HG03039 (cell line): Measurements from ENCODE around the gene PRPF40A.
A peak's percentile ranks its signal among the peaks of the same experiment; 100 is the strongest.
"Not testable (repeated sequence)": the region's sequence is repeated elsewhere in the genome, so short reads cannot be mapped to it uniquely, and the experiment has no call there.

Experiments used
- ATAC-seq: cut with Tn5 transposase; IDR thresholded peaks from one replicate; pipeline ENCODE4 v1.9.1; 2021; ENCODE audit warnings: mild to moderate bottlenecking, moderate library complexity; ENCODE audit not compliant: unreplicated experiment

The PRPF40A gene

GRCh38 chr2:152717228-152718075 lies at the start of gene PRPF40A:
Gene PRPF40A (minus strand): TSS chr2:152717461. CDS start chr2:152717439, 22 bp downstream.
- peak; percentile 70 for ATAC-seq

DNA sequence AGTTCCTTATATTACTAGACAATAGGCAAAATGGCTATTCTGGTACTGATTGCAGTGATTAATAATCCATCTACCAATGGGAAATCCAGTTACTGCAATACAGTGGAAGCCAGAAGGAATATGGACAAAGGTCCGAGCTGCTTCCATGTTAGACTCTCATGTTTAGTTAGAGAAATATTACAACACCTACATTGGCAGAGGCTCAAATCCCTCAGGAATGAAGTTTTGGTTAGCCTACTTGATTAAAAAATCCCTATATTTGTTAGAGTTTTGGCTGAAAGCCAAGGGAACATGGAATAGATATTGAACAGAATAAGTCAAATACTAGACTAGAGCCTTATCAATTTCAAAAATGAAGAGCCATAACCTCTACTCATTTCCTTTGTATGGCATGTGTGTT lies 49.7 kb upstream of the PRPF40A start:
- no peak for ATAC-seq

DNA sequence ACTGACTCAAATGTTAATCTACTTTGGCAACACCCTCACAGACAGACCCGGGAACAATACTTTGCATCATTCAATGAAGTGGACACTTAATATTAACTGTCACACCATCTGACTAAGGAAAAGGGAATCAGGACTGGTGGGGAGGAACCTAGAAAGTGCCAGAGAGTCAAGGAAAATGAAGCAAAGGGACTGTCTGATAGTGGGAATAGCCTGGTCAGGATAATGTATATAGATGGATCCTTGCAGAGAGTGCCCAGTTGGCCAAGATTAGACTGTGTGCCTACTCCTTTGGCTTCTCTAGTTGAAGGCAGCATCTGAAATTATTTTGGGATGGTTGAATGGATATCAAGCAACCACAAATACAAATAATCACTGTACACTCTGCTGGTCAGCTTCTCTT lies 46.4 kb upstream of the PRPF40A start:
- ATAC-seq: no peak

GRCh38 chr2:152763208-152763607 lies 45.9 kb upstream of the PRPF40A start:
- not testable (repeated sequence) for ATAC-seq

DNA sequence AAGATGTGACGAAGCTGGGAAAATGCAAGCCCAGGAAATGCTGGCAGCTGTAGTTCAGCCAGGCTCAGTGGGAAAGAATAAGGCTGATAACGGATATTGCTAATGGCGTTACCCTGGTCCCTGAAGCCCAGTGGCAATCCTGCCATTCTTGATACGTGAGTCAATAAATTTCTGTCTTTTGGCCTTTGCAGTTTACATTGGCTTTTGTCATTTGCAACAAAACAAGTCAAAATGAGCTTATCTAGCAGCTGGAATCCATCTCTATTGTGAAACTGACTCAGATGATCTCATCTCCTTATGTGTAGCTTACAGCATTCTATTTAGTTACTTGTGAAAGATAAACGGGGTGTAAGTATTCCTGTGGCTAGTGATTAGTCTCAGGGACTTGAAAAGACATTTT lies 44.9 kb upstream of the PRPF40A start:
- no peak for ATAC-seq

DNA sequence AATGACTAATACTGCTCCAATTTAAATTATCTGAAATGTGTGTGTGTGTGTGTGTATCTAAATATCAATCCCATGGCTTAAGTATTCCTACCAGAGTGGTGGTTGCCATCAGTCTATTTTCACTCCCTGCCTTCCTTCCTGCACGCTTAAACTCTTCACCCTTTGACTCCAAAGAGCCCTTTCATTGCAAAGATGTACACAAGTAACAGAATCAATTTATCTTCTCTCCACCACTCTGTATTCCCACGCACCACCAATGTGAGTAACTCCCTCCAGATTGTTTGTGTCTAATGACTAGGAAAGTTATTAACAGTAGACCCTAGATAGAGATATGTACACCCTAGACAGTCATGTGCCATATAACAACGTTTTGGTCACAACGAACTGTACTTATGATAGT lies 44.0 kb upstream of the PRPF40A start:
- no peak for ATAC-seq

DNA sequence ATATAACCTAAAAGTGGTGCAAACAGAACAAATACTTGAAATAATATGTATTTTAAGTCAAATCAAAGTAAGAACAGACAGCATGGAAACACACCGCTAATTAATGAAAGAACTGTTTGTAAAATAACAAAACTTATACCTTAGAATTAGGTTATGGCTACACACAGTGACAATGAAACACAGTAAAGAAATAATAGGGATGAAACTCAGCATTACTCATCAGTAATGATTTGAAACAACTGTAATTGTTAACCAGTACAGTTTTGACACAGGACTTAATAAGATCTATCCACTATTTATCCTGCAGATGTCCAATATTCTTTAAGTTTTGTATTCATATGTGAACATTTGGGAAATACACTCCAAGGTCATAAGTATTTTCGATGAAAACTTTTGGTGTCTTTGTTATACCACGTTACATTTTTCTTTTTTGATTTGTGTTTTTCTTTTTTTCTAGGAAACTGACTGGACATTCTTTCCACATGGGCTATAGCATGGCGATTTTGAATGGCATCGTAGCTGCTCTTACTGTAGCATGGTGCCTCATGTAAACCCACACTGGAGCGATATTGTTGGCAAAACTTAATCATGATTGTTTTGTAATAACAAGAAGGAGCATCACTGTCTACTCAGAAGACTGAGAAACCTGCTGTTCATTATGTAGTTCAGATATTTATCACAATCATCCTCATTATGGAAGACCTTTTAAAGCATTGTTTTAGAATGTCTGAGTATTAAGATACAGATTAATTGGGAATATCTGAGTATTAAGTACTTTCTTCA lies 42.2 kb upstream of the PRPF40A start:
- ATAC-seq: no peak

DNA sequence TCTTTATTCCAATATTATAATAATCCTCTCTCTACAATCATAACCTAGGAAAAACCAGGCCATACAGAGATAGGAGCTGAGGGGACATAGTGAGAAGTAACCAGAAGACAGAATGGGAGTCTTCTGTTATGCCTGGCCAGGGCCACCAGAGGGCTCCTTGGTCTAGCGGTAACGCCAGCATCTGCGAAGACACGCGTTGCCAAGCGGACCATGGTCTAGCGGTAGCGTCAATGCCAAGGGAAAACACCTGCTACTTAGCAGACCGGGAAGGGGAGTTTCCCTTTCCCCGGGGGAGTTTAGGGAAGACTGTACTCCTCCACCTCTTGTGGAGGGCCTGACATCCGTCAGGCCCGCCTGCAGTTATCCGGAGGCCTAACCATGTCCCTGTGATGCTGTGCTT lies 37.8 kb upstream of the PRPF40A start:
- ATAC-seq: no peak

- not testable (repeated sequence) for ATAC-seq
These were observed 30.5 kb upstream of the PRPF40A start for GRCh38 chr2:152747751-152748150.

GRCh38 chr2:152743002-152743401 lies 25.7 kb upstream of the PRPF40A start:
- ATAC-seq: peak; percentile 50

- ATAC-seq: peak; percentile 83
These were observed 23.6 kb upstream of the PRPF40A start for GRCh38 chr2:152740743-152741328.

GRCh38 chr2:152739705-152740104 lies 22.4 kb upstream of the PRPF40A start:
- not testable (repeated sequence) for ATAC-seq

DNA sequence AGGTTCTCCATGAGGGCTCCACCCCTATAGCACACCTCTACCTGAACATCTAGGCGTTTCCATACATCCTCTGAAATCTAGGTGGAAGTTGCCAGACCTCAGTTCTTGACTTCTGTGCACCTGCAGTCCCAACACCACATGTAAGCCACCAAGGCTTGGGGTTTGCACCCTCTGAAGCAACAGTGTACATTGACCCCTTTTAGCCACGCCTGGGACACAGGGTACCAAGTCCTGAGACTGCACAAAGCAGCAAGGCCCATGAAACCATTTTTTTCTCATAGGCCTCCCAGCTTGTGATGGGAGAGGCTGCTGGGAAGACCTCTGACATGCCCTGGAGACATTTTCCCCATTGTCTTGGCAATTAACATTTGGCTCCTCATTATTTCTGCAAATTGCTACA lies 21.2 kb upstream of the PRPF40A start:
- no peak for ATAC-seq

- ATAC-seq: not testable (repeated sequence)
These were observed 20.2 kb upstream of the PRPF40A start for GRCh38 chr2:152737509-152737908.

DNA sequence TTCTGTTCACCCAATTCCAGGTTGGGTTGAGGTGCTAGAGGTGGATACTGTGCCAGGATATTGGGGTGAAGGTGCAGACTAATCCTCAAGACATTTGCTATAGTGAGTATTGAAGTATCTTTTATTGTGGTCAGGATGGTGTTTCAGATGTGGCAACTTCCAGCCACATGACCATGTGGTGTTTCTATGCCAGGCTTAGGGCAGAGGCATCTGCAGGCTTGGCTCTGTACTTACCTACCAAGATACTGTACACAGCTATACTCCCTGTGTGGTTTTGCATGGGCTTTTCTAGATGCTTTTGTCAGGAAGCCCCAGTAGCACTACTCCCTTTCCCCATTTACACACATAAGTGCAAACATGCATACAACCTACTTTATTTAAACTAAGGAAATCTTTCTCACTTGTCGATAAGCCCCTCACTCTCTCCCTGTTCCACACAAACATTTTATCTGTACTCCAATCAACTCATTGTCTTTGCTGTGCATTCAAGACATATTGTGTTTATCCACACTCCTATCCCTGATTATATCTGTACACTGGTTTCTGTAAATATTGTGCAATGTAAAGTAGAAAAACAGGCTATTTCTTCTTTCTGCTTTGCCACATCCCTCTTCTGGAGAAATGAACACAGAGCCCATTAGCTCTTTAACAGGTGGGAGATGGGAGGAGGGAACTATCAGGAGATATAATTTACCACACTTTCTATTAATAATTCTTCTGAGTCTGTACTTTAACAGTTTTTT lies 13.5 kb upstream of the PRPF40A start:
- ATAC-seq: peak; percentile 85

GRCh38 chr2:152729844-152730243 lies 12.6 kb upstream of the PRPF40A start:
- no peak for ATAC-seq

GRCh38 chr2:152723918-152724317 lies 6.7 kb upstream of the PRPF40A start:
- no peak for ATAC-seq

DNA sequence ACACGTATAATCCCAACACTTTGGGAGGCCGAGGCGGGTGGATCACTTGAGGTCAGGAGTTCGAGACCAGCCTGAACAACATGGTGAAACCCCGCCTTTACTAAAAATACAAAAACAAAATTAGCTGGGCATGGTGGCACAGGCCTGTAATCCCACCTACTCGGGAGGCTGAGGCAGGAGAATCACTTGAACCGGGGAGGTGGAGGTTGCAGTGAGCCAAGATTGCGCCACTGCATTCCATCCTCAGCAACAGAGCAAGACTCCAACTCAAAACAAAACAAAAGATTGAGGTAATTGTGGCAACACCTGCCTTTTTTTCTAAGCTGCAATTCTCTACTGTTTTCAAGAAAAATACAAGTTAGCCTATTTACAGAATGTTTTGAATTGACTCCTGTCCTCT lies 5.4 kb upstream of the PRPF40A start:
- not testable (repeated sequence) for ATAC-seq

DNA sequence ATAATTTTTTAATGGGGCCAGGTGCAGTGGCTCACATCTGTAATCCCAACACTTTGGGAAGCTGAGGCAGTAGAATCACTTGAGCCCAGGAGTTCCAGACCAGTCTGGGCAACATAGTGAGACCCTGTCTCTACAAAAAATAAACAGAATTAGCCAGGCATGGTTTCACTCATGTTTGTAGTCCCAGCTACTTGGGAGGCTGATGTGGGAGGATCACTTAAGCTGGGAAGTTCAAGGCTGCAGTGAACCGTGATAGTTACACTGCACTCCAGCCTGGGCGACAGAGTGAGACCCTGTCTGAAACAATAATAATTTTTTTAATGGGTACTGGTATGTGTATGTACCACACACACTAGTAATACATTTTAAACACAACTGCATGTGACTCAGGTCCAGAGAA lies 3.5 kb upstream of the PRPF40A start:
- ATAC-seq: no peak

DNA sequence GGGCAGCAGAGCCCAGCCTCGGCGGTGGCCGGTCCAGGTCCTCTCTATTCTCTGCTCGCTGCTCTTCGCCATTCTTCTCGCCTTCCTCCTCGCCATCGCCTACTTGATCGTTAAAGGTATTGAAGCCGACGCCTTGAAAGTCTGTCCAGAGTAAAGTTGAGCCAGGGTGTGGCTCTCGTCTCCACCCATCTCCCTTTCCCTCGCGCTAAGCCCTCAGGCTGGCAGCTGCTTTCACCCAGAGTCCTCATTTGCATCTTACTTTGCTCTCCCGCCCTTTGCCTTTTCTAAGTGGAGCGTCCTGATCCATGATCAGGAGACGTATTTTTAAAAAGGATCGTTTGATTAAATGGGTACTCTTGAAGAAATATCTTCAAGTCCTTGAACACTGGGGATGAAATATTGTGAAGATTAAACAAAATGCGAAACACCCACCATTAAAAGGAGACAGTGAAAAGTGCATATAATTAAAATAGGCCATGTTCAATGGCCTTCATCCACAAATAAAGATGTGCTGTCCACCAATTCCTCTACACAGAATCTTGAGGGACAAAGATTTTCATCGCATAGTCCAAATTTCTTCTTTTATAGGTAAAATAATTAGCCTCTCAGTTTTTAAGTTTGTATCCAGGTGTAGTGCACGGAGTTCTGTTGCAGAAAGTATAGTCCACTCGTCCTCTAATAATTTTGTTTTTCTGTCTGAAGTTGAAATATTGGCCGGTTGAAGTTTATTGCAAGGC lies 1.8 kb upstream of the PRPF40A start:
- peak; percentile 23 for ATAC-seq
